Adrenal gland (tissue), 5 donors: Measurements from ENCODE around the gene ZNF821.

Source experiments
- CTCF ChIP-seq, 6 experiments: fragments of 450-650 bp in 4 of 6; fragments of 200-600 bp in 2 of 6; sonication (generic) in 1 of 6; IDR thresholded peaks; 1 replicate in 5 of 6; 2 replicates in 1 of 6; pipeline versions ENCODE4 v1.5.1 to v1.8.0; 2016 to 2021; ENCODE audit warnings: antibody characterized with exemption in 6 of 6, mild to moderate bottlenecking in 2 of 6, moderate library complexity in 1 of 6
- POLR2A ChIP-seq, 2 donors: fragments of 450-650 bp; IDR thresholded peaks; one replicate each; pipeline ENCODE4 v1.6.1; 2017; ENCODE audit warnings: antibody characterized with exemption in 2 of 2, mild to moderate bottlenecking in 2 of 2, moderate library complexity in 1 of 2
- donor health status: DM: no; HTN: no; CAD: no.

- TF ChIP-seq CTCF (IDR thresholded peaks at IDR 0.05) (no peak), POLR2A (IDR thresholded peaks at IDR 0.05) (no peak)
Observed at GRCh38 chr16:71930013-71930563, 46.1 kb upstream of the ZNF821 start.
